Endothelial cell of umbilical vein (primary cell): Measurements from ENCODE around the gene CAPN1. TPM values are rescaled to one million over a fixed set of nuclear protein-coding genes. Genes with fewer than 3 reads are reported as not detected.
"Not testable (repeated sequence)": the region's sequence is repeated elsewhere in the genome, so short reads cannot be mapped to it uniquely, and the experiment has no call there.

Source experiments
- BruUV-seq: library from RNA; stranded (reverse); fragments of 400-500 nt; replicated peaks from 2 replicates; lab custom pipeline; 2021; lab: Mats Ljungman, UMichigan
- CTCF ChIA-PET: fragments of 300-600, 350-600 bp; sonication (Branson Sonifier 250); formaldehyde crosslinking; loops from one replicate; lab custom pipeline; 2021; ENCODE audit warnings: antibody characterized with exemption, inconsistent platforms; lab: Charles Lee
- POLR2A ChIA-PET: fragments of 300-600, 350-600 bp; sonication (Branson Sonifier 250); formaldehyde crosslinking; loops from one replicate; lab custom pipeline; 2021; ENCODE audit warnings: antibody characterized with exemption, inconsistent platforms; lab: Charles Lee
- DNase-seq: peaks from one replicate; pipeline ENCODE4 v3.0.0-alpha.2; 2011; ENCODE audit warnings: low read depth, low spot score
- FAIRE-seq: peaks from 2 replicates; lab custom pipeline; 2011; peaks lifted over from hg19 to GRCh38; lab: Jason Lieb, UNC
- H2AFZ ChIP-seq: 2 replicates; pipeline ENCODE4 v1.6.0; 2012; ENCODE audit warnings: low read depth, low read length, control low read depth, inconsistent platforms
- H3K27ac ChIP-seq: 2 replicates; pipeline ENCODE4 v1.5.1; 2011; ENCODE audit warnings: low read depth, mild to moderate bottlenecking, control low read depth, low read length, moderate library complexity; ENCODE audit not compliant: insufficient read depth
- H3K27me3 ChIP-seq, 2 experiments: 2 replicates each; pipeline versions ENCODE4 v1.6.0 to v1.6.1; 2011; ENCODE audit warnings: low read length in 2 of 2, mixed read lengths in 1 of 2; ENCODE audit not compliant: control insufficient read depth in 2 of 2, insufficient read depth in 2 of 2
- H3K36me3 ChIP-seq, 2 experiments: 2 replicates in 1 of 2; 3 replicates in 1 of 2; pipeline ENCODE4 v1.5.1; 2011; ENCODE audit warnings: low read length in 2 of 2, mild to moderate bottlenecking in 1 of 2, moderate library complexity in 1 of 2; ENCODE audit not compliant: control insufficient read depth in 2 of 2, insufficient read depth in 2 of 2; ENCODE audit errors: extremely low read depth in 1 of 2
- H3K4me1 ChIP-seq: 3 replicates; pipeline ENCODE4 v1.5.1; 2011; ENCODE audit warnings: mild to moderate bottlenecking, low read length; ENCODE audit not compliant: control insufficient read depth, insufficient read depth; ENCODE audit errors: extremely low read depth
- H3K4me2 ChIP-seq: 2 replicates; pipeline ENCODE4 v1.6.1; 2011; ENCODE audit warnings: low read length, control low read depth, mixed read lengths; ENCODE audit not compliant: insufficient read depth
- H3K4me3 ChIP-seq, 3 experiments: fragments of 200-600 bp in 1 of 3; sonication (generic), shearing (Covaris generic) in 1 of 3; replicated peaks in 1 of 3; 2 replicates each; pipeline ENCODE4 v1.5.1; 2011 to 2016; ENCODE audit warnings: control low read depth in 3 of 3, low read length in 3 of 3, mild to moderate bottlenecking in 2 of 3, inconsistent platforms in 1 of 3, low read depth in 1 of 3, moderate library complexity in 1 of 3; ENCODE audit not compliant: insufficient read depth in 1 of 3
- H3K79me2 ChIP-seq: 2 replicates; pipeline ENCODE4 v1.6.0; 2012; ENCODE audit warnings: low read length, inconsistent platforms; ENCODE audit not compliant: control insufficient read depth, insufficient read depth
- H3K9ac ChIP-seq: replicated peaks from 2 replicates; pipeline ENCODE3; 2011; ENCODE audit warnings: low read length, control low read depth; ENCODE audit not compliant: insufficient read depth; ENCODE audit errors: extremely low read depth
- H3K9me1 ChIP-seq: replicated peaks from 3 replicates; pipeline ENCODE4 v1.6.0; 2011; ENCODE audit warnings: mild to moderate bottlenecking, low read length; ENCODE audit not compliant: control insufficient read depth, insufficient read depth; ENCODE audit errors: extremely low read depth
- H3K9me3 ChIP-seq: replicated peaks from 2 replicates; pipeline ENCODE4 v1.5.1; 2012; ENCODE audit warnings: low read length, inconsistent platforms; ENCODE audit not compliant: control insufficient read depth, insufficient read depth
- H4K20me1 ChIP-seq: replicated peaks from 2 replicates; pipeline ENCODE3; 2011; ENCODE audit warnings: mild to moderate bottlenecking, low read length; ENCODE audit not compliant: control insufficient read depth, insufficient read depth; ENCODE audit errors: extremely low read depth
- EZH2 ChIP-seq: IDR thresholded peaks from 2 replicates; pipeline ENCODE4 v1.6.1; 2012; ENCODE audit warnings: borderline replicate concordance, low read depth, mild to moderate bottlenecking, moderate library complexity, low read length, inconsistent platforms; ENCODE audit not compliant: severe bottlenecking
- FOS ChIP-seq: IDR thresholded peaks from 2 replicates; pipeline ENCODE4 v1.6.1; 2011; ENCODE audit warnings: mild to moderate bottlenecking, low read length, moderate library complexity, borderline replicate concordance; ENCODE audit not compliant: insufficient read depth
- JUN ChIP-seq: IDR thresholded peaks from 2 replicates; pipeline ENCODE4 v1.6.1; 2011; ENCODE audit warnings: borderline replicate concordance, low read depth; ENCODE audit not compliant: insufficient read length, insufficient read depth
- POLR2AphosphoS5 ChIP-seq: IDR thresholded peaks from 2 replicates; pipeline ENCODE4 v1.6.1; 2012; ENCODE audit warnings: low read depth, mild to moderate bottlenecking, control low read depth, low read length, moderate library complexity; ENCODE audit not compliant: insufficient read depth
- dilution Hi-C: fragments of 300-500 bp; cut with MboI; formaldehyde crosslinking; loops from one replicate; pipeline ENCODE4 v1.15.0; 2019; ENCODE audit warnings: low sequenced_read_pairs; ENCODE audit not compliant: extremely low pct_ligation_motif_present
- intact Hi-C: fragments of 100-400 bp; cut with micrococcal nuclease; formaldehyde crosslinking; loops from one replicate; pipeline ENCODE4 v1.10.0; 2022
- polyA plus RNA-seq, 4 experiments: library from polyadenylated mRNA; depleted of rRNA in 3 of 4; stranded (reverse) in 3 of 4; unstranded in 1 of 4; fragments of >200 nt; gene quantifications; 2 replicates each; pipeline versions ENCODE4 v1.2.1 to v1.2.3, GENCODE V29; 2011 to 2012; ENCODE audit warnings: missing spikeins in 1 of 4
- total RNA-seq: library from RNA; stranded (reverse); gene quantifications from 2 replicates; pipeline ENCODE4 v1.2.3, GENCODE V29; 2021
- TF ChIP-seq, protein P1 (sequence below): IDR thresholded peaks from 2 replicates; pipeline ENCODE4 v1.6.1; 2011; ENCODE audit not compliant: insufficient read depth, insufficient read length
- TF ChIP-seq, protein P2 (sequence below), 2 donors: IDR thresholded peaks; 1 replicate in 1 of 2; 2 replicates in 1 of 2; pipeline ENCODE4 v1.5.1; 2011; ENCODE audit warnings: low read length in 2 of 2, mild to moderate bottlenecking in 2 of 2, moderate library complexity in 2 of 2, control low read depth in 1 of 2, inconsistent platforms in 1 of 2, low read depth in 1 of 2; ENCODE audit not compliant: insufficient read depth in 1 of 2; ENCODE audit errors: extremely low read depth in 1 of 2

The CAPN1 gene
- total and polyA plus RNA-seq, 2 donors (not counting 3 experiments of a cell fraction or from before 2014, with no cell fraction given), result 217 to 218 TPM

GRCh38 chr11:65172600-65172999 is 9.1 kb upstream of the CAPN1 start:
- TF ChIP-seq POLR2AphosphoS5 (no peak), EZH2 (no peak), JUN (no peak), FOS (no peak)
- TF ChIP-seq, protein P1, sequence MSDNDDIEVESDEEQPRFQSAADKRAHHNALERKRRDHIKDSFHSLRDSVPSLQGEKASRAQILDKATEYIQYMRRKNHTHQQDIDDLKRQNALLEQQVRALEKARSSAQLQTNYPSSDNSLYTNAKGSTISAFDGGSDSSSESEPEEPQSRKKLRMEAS, result no peak
- TF ChIP-seq, protein P2, sequence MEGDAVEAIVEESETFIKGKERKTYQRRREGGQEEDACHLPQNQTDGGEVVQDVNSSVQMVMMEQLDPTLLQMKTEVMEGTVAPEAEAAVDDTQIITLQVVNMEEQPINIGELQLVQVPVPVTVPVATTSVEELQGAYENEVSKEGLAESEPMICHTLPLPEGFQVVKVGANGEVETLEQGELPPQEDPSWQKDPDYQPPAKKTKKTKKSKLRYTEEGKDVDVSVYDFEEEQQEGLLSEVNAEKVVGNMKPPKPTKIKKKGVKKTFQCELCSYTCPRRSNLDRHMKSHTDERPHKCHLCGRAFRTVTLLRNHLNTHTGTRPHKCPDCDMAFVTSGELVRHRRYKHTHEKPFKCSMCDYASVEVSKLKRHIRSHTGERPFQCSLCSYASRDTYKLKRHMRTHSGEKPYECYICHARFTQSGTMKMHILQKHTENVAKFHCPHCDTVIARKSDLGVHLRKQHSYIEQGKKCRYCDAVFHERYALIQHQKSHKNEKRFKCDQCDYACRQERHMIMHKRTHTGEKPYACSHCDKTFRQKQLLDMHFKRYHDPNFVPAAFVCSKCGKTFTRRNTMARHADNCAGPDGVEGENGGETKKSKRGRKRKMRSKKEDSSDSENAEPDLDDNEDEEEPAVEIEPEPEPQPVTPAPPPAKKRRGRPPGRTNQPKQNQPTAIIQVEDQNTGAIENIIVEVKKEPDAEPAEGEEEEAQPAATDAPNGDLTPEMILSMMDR (IDR thresholded peaks at IDR 0.05; ENCODE audit: extremely low read depth in 1 of 2, insufficient read depth in 1 of 2, low read depth in 1 of 2, low read length in 2 of 2), result no peak
- POLR2A ChIA-PET, result no interaction called here
- no peak for FAIRE-seq
- dilution Hi-C loops (no loop called here), intact Hi-C loops (no loop called here)
- Histone ChIP-seq H3K27ac (no peak overlapping the region), H3K9ac (no peak overlapping the region), H3K79me2 (no peaks in the 10 kb centered on the region), H2AFZ (no peak overlapping the region), H3K27me3 (no peaks in the 10 kb centered on the region), H3K4me3 (no peak overlapping the region), H3K9me3 (no peaks in the 10 kb centered on the region), H4K20me1 (no peaks in the 10 kb centered on the region), H3K4me2 (no peak overlapping the region), H3K4me1 (peaks cover 15% of the 10 kb centered on the region), H3K9me1 (no peaks in the 10 kb centered on the region), H3K36me3 (no peaks in the 10 kb centered on the region)
- no TSS peak for BruUV-seq
- CTCF ChIA-PET, result no interaction called here
- DNase-seq, result no peak

DNA sequence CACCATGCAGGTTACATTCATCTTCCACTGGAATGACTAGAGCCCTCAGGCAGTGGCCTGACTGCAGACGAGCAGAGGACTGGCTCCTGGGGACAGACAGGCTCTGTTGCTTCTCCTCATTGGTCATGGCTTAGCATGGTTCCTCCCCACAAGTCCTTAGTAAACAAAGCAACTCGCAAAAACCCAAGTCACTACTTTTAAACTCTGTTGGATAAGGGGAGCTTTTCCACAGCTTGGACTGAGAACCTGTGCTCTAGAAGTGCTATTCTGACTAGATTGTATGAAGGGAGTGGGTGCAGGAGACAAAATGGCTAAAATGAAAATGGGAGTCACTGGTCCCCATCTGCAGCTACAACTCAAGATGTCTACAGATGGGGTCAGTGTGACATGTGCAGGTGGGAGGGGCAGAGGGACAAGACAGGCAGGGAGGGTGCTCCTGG is 7.1 kb upstream of the CAPN1 start:
- FAIRE-seq, DNase-seq, H3K27me3 ChIP-seq, H3K79me2 ChIP-seq, H3K9ac ChIP-seq, POLR2A ChIA-PET, H3K4me2 ChIP-seq, H3K4me3 ChIP-seq, H4K20me1 ChIP-seq, H3K36me3 ChIP-seq, H3K4me1 ChIP-seq, H3K9me3 ChIP-seq, CTCF ChIA-PET, intact Hi-C loops, H2AFZ ChIP-seq, dilution Hi-C loops, H3K9me1 ChIP-seq, BruUV-seq, H3K27ac ChIP-seq: not testable (repeated sequence)
